ENCODE results near the gene CXADR.
"Not testable (repeated sequence)": the region's sequence is repeated elsewhere in the genome, so short reads cannot be mapped to it uniquely, and the experiment has no call there.

The CXADR gene

DNA sequence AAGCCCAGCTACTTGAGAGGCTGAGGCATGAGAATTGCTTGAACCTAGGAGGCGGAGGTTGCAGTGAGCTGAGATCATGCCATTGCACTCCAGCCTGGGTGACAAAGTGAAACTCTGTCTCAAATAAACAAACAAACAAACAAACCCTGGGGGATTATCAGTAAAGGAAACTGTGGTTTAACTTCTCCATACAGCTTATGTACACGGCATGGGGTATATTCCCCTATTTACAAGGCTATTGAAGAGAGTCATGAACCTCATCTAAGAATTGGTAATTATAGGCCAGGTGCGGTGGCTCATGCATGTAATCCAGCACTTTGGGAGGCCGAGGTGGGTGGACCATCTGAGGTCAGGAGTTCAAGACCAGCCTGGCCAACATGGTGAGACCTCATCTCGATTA, 9.9 kb upstream of the CXADR start:
- not testable (repeated sequence) for DNase-seq (ENCODE audit: low spot score)

GRCh38 chr21:17506951-17507350, 5.9 kb upstream of the CXADR start:
- DNase-seq (ENCODE audit: low spot score): no peak

DNA sequence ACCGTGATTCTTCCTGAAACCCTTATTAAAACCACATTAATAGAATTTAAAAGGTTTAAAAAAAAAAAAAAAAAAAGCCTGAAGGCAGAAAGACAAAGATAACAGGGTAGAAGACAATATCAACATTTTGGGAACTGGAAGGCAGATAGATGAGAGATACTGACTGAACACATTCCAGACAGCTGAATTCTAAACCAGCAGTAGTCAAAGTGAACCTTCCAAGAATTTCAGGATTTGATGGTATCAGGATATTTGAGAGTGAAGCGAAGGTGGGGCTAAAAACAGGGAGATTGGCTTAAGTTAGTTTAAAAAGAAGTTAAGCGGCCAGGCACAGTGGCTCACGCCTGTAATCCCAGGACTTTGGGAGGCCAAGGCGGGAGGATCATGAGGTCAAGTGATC, 5.3 kb upstream of the CXADR start:
- DNase-seq (ENCODE audit: low spot score): no peak

DNA sequence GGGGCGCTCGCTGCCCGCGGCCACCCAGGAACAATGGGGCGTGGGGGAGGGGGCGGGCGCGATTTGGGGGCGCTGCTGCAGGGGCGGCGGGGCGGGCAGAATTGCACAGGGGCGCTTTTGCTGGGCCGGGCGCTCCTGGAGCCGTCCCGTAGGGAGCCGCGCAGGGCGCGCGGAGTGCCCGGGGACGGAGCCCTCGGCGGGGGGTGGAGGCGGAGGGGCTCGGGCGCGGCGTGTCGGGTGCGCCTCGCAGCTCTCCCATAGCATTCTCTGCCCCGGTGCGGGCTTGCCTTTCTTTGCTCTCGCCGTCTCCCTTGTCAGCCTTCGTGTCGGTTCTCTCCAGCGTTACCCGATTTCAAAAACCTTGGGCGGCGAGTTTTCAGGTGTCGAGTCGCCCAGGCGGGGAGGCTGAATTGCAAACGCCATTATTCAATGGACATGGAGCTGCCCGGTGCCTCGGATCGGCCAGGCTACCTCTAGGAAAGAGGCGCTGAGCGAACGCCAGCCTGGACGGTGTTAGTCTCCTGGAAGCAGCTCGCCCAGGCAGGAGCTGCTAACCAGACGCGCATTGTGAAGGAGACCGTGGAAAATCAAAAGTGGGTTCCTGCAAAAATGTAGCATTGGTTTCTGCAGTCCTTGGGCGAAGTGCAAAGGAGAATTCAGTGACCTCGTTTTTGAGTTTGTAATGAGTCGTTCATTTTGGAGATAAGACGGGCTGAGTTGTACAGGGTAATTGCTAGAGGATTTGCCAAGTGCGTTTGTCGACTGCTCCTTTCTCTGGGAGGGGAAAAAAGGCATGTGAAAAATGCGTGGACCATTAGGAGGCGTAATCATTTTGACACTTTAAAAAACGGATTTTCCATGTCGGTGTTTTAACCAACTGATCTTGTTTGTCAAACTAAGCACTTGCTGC, 626 bp downstream of the CXADR start:
- DNase-seq (ENCODE audit: low spot score): no peak

GRCh38 chr21:17514124-17514845, 1.4 kb downstream of the CXADR start:
- peak; percentile 5 for DNase-seq (ENCODE audit: low spot score)

- not testable (repeated sequence) for DNase-seq (ENCODE audit: low spot score)
Observed at GRCh38 chr21:17517008-17517407, 4.2 kb downstream of the CXADR start.

GRCh38 chr21:17519208-17519738, 6.4 kb downstream of the CXADR start:
- DNase-seq (ENCODE audit: low spot score): no peak

DNA sequence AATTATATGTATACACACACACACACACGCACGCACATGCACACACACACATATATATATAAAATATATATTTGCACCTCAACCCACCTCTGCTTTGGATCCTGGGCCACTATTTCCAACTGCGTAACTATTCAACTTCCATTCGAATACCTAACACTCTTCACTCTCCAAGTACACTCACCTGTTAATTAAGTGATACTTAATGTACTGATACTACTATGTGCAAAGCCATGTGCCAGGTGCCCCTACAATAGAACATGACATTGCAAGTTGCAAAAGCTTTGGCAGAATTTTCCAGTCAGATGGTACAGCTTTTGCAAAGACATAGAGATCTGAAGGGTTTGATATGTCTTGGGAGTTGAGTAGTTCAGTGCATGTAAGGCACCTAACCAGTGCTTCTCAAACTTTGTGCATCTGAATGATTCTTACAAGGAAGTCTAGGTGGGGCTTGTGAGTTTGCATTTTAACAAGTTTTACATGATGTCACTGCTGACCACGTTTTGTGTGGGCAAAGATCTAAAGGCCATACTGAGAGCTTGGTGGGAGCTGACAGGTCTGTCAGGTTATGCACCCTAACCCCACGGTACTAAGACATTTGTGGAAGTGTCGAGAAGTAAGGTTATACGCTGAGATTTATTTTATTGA, 7.2 kb downstream of the CXADR start:
- no peak for DNase-seq (ENCODE audit: low spot score)

DNA sequence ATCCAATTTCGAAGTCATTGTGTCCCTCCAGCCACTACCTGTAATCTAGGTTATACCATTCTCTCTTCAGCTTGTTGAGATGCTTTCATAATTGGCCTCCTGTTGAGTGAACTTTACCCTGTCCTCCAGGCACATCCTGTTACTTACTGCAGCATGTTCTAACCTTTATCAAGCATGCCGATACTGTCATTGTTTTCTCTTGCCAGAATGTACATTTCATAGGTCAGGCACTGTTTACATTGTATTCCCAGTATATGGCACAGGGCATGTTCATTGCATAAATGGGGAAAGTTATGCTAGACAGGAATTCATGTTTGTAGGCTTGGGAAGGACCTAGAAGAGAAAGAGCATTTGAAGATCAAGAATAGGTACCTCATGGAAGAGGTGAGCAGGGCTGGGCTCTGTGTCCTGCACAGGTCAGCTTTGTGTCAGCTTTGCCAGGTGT, 10.2 kb downstream of the CXADR start:
- no peak for DNase-seq (ENCODE audit: low spot score)

DNA sequence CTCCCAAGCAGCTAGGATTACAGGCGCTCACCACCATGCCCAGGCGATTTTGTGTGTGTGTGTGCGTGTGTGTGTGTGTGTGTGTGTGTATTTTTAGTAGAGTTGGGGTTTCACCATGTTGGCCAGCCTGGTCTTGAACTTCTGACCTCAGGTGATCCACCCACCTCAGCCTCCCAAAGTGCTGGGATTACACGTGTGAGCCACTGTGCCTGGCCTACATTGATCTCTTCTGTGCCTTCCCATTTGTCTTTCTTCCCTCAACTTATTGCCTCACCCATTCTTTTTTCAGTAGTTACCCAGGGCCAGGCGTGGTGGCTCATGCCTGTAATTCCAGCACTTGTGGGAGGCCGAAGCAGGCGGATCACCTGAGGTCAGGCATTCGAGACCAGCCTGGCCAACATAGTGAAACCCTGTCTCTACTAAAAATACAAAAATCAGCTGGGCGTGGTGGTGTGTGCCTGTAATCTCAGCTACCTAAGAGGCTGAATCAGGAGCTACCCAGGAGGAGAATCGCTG, 11.2 kb downstream of the CXADR start:
- DNase-seq (ENCODE audit: low spot score): not testable (repeated sequence)

DNA sequence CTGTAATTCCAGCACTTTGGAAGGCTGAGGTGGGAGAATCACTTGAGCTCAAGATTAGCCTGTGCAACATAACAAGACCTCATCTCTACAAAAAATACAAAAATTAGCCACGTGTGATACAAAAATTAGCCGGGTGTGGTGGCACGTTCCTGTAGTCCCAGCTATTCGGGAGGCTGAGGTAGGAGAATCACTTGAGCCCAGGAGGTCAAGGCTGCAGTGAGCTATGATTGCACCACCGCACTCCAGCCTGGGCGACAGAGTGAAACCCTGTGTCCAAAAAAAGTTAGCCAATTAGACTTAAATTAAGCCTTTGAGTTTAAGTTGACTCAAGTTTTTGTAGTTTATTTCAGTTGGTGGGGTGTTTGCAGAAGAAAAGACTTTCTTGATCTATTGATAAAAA, 11.8 kb downstream of the CXADR start:
- DNase-seq (ENCODE audit: low spot score): no peak

DNA sequence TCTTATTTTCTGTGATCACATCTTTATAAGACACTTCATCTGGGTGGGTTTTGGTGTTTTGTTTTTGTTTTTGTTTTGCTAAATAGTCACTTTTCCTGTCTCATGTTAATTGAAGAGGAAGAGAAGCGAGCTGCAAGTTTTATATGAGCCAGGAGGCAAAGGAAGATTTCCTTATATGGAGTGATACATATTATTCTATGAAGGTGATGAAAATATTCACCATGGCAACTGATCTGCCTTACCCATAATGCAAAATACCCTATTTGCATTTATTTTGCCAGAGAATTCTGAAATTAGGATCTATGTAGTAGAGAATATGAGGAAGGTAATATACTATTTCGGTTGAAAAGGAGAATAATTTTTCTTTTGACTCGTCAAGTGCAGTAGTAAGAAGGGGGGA, 13.9 kb downstream of the CXADR start:
- DNase-seq (ENCODE audit: low spot score): no peak

GRCh38 chr21:17527240-17527639, 14.4 kb downstream of the CXADR start:
- DNase-seq (ENCODE audit: low spot score): no peak

GRCh38 chr21:17527711-17528110, 14.9 kb downstream of the CXADR start:
- DNase-seq (ENCODE audit: low spot score): no peak

- no peak for DNase-seq (ENCODE audit: low spot score)
Observed at GRCh38 chr21:17529648-17530047, 16.8 kb downstream of the CXADR start.

DNA sequence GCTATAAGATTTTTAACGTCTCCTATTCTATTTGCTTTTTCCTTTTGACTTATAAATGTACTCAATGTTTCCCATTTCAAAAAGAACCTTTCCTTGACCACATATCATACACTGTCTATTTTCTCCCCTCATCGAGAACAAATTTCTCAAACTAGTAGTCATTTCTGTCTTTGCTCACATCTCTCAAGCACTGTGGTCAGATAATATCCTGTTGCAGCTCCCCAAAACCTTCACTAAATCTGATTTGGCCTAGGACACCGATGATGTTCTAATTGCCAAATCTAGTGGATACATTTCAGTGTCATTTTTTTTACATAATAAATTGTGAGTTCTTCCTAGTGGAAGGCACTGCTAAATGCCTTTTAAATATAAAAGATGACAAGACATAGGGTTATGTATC, 19.4 kb downstream of the CXADR start:
- no peak for DNase-seq (ENCODE audit: low spot score)

DNA sequence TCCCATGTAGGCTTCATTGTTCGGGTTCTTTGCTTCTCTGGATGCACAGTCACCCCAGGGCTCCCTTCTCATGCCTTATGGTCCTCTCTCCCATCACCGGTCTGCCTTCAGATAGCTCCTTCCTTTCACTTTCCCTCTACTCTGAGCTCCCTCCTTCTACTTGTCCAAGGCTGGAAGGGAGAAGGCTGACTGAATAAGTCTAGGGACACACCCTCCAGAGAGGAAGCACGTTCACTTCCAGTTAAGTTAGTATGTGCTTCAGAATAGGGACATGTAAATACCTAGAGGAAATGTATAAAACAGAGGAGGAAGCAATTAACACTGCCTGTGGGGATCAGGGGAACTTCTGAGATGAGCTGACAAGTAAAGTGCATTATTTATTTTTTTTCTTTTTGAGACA, 23.5 kb downstream of the CXADR start:
- DNase-seq (ENCODE audit: low spot score): no peak

GRCh38 chr21:17537299-17537698, 24.5 kb downstream of the CXADR start:
- DNase-seq (ENCODE audit: low spot score): no peak

GRCh38 chr21:17538576-17538975, 25.7 kb downstream of the CXADR start:
- DNase-seq (ENCODE audit: low spot score): no peak

- no peak for DNase-seq (ENCODE audit: low spot score)
Observed at GRCh38 chr21:17539323-17539722, 26.5 kb downstream of the CXADR start.

DNA sequence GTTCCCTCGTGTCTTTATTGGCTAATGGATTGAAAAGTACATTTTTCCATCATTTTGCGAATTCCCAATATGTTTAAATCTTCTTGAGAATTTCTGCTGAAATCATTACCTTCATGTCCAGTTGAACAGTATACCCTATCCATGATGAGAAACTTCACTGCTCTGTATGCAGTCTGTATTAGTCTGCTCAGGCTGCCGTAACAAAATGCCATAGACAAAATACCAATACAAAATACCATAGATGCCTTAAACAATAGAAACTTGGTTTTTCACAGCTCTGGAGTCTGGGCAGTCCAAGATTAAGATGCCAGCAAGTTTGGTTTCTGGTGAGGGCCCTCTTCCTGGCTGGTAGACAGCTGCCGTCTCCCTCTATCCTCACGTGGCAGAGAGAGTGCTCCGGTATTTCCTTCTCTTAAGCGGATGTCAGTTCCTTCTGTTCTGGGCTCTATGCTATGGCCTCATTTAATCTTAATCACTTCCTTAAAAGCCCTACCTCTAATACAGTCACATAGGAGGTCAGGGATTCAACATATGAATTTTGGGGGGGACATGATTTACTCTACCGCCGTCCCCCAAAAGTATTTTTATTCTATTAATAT, 27.0 kb downstream of the CXADR start:
- no peak for DNase-seq (ENCODE audit: low spot score)

DNA sequence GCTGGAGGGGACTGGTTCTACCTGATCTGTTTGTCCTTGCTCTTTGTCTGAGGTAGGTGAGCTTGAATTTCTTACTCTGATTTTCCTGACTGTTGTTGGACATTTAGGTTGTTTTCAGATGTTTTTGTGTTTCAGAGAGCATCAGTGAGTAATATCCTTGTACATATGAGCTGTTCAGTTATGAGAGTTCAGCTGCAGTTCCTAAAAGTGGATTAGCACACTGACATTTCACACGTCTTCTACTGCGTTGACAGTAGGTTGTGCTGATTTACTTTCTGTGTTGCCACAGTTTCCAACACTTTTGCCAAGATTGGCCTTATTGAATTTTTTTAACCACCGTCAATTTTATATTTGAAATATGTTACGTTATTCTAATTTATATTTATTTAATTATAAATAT, 27.7 kb downstream of the CXADR start:
- no peak for DNase-seq (ENCODE audit: low spot score)
